PFSK-1 (cell line): ENCODE data around the gene NSL1.

ENCODE experiments used
- FOXP2 ChIP-seq: optimal IDR thresholded peaks from 2 replicates; pipeline ENCODE3; 2011; ENCODE audit warnings: borderline replicate concordance, control low read depth, inconsistent platforms; ENCODE audit not compliant: insufficient read depth; ENCODE audit errors: extremely low read length, extremely low read depth
- POLR2AphosphoS5 ChIP-seq: IDR thresholded peaks from 2 replicates; pipeline ENCODE4 v1.6.1; 2012; ENCODE audit warnings: low read depth, mild to moderate bottlenecking, control low read depth, low read length, moderate library complexity
- REST ChIP-seq, 2 experiments: IDR thresholded peaks; 2 replicates each; pipeline versions ENCODE4 v1.6.1 to v1.8.0; 2011 to 2012; ENCODE audit warnings: low read depth in 2 of 2, low read length in 2 of 2, control low read depth in 1 of 2, inconsistent platforms in 1 of 2, mild to moderate bottlenecking in 1 of 2, moderate library complexity in 1 of 2; ENCODE audit not compliant: insufficient read depth in 1 of 2
- SIN3A ChIP-seq: IDR thresholded peaks from 2 replicates; pipeline ENCODE4 v1.6.1; 2012; ENCODE audit warnings: mild to moderate bottlenecking, low read length, moderate library complexity, borderline replicate concordance; ENCODE audit not compliant: insufficient read depth
- TAF1 ChIP-seq: IDR thresholded peaks from 2 replicates; pipeline ENCODE4 v1.6.1; 2012; ENCODE audit warnings: low read length, control low read depth, borderline replicate concordance; ENCODE audit not compliant: insufficient read depth

Gene NSL1

GRCh38 chr1:212754680-212755079 lies 36.9 kb downstream of the NSL1 start:
- no peak for TF ChIP-seq FOXP2
- TF ChIP-seq POLR2AphosphoS5 = no peak
- no peak for TF ChIP-seq SIN3A
- no peak for TF ChIP-seq TAF1
- no peak for TF ChIP-seq REST (IDR thresholded peaks at IDR 0.05; ENCODE audit: insufficient read depth in 1 of 2, low read depth in 2 of 2, low read length in 2 of 2)

- no peak for TF ChIP-seq SIN3A
- no peak for TF ChIP-seq REST (IDR thresholded peaks at IDR 0.05; ENCODE audit: insufficient read depth in 1 of 2, low read depth in 2 of 2, low read length in 2 of 2)
Observed at GRCh38 chr1:212754193-212754592, 37.4 kb downstream of the NSL1 start.

- no peak for TF ChIP-seq TAF1
- TF ChIP-seq POLR2AphosphoS5 = no peak
- no peak for TF ChIP-seq FOXP2
- TF ChIP-seq REST (IDR thresholded peaks at IDR 0.05; ENCODE audit: insufficient read depth in 1 of 2, low read depth in 2 of 2, low read length in 2 of 2) = no peak
- TF ChIP-seq SIN3A = no peak
Observed at GRCh38 chr1:212753749-212754148, 37.8 kb downstream of the NSL1 start.

GRCh38 chr1:212752934-212753497 lies 38.6 kb downstream of the NSL1 start:
- no peak for TF ChIP-seq SIN3A
- no peak for TF ChIP-seq FOXP2

- TF ChIP-seq TAF1 = no peak
- no peak for TF ChIP-seq FOXP2
- TF ChIP-seq POLR2AphosphoS5 = no peak
- no peak for TF ChIP-seq SIN3A
- no peak for TF ChIP-seq REST (IDR thresholded peaks at IDR 0.05; ENCODE audit: insufficient read depth in 1 of 2, low read depth in 2 of 2, low read length in 2 of 2)
Observed at GRCh38 chr1:212752252-212752933, 39.2 kb downstream of the NSL1 start.
